Trophoblast cell (in vitro differentiated cells and primary cell): Measurements from ENCODE around the gene RNASEH2B.

Experiments
- DNase-seq, 2 donors: peaks; one replicate each; pipeline ENCODE4 v3.0.0-alpha.2; 2016
- H2AFZ ChIP-seq: 2 replicates; pipeline ENCODE4 v1.6.1; 2013; ENCODE audit warnings: low read length, moderate library complexity, mild to moderate bottlenecking; ENCODE audit not compliant: insufficient read depth, poor library complexity
- H2AK5ac ChIP-seq: 2 replicates; pipeline ENCODE4 v1.6.1; 2013; ENCODE audit warnings: mild to moderate bottlenecking, low read length
- H2BK120ac ChIP-seq: 2 replicates; pipeline ENCODE4 v1.6.1; 2013; ENCODE audit warnings: low read length, mild to moderate bottlenecking, moderate library complexity; ENCODE audit not compliant: insufficient read depth, poor library complexity
- H2BK12ac ChIP-seq: 2 replicates; pipeline ENCODE4 v1.6.1; 2013; ENCODE audit warnings: mild to moderate bottlenecking, low read length, moderate library complexity
- H2BK5ac ChIP-seq: 2 replicates; pipeline ENCODE4 v1.6.1; 2013; ENCODE audit warnings: low read length, low read depth, moderate library complexity, mild to moderate bottlenecking; ENCODE audit not compliant: poor library complexity
- H3K14ac ChIP-seq: 2 replicates; pipeline ENCODE4 v1.6.1; 2013; ENCODE audit warnings: mild to moderate bottlenecking, low read length
- H3K18ac ChIP-seq: 2 replicates; pipeline ENCODE4 v1.6.1; 2013; ENCODE audit warnings: mild to moderate bottlenecking, low read length
- H3K23ac ChIP-seq: 2 replicates; pipeline ENCODE4 v1.6.1; 2013; ENCODE audit warnings: low read length
- H3K27ac ChIP-seq: 2 replicates; pipeline ENCODE4 v1.5.1; 2013; ENCODE audit warnings: low read depth, mild to moderate bottlenecking, inconsistent platforms, low read length, moderate library complexity
- H3K27me3 ChIP-seq: 2 replicates; pipeline ENCODE4 v1.6.1; 2013; ENCODE audit warnings: inconsistent platforms, mild to moderate bottlenecking, low read length, moderate library complexity; ENCODE audit not compliant: insufficient read depth
- H3K36me3 ChIP-seq, 2 experiments: 1 replicate in 1 of 2; 2 replicates in 1 of 2; pipeline ENCODE4 v1.6.1; 2013; ENCODE audit warnings: low read length in 2 of 2, mild to moderate bottlenecking in 2 of 2, moderate library complexity in 1 of 2; ENCODE audit not compliant: insufficient read depth in 2 of 2, control insufficient read depth in 1 of 2
- H3K4ac ChIP-seq: 2 replicates; pipeline ENCODE4 v1.6.1; 2013; ENCODE audit warnings: low read depth, mild to moderate bottlenecking, low read length, moderate library complexity
- H3K4me1 ChIP-seq, 2 experiments: 1 replicate in 1 of 2; 2 replicates in 1 of 2; pipeline ENCODE4 v1.6.1; 2013; ENCODE audit warnings: low read length in 2 of 2, mild to moderate bottlenecking in 2 of 2, moderate library complexity in 1 of 2; ENCODE audit not compliant: insufficient read depth in 2 of 2, control insufficient read depth in 1 of 2
- H3K4me2 ChIP-seq: 2 replicates; pipeline ENCODE4 v1.6.1; 2013; ENCODE audit warnings: inconsistent platforms, mild to moderate bottlenecking, low read length, moderate library complexity
- H3K4me3 ChIP-seq: 2 replicates; pipeline ENCODE4 v1.5.1; 2013; ENCODE audit warnings: mild to moderate bottlenecking, low read depth, low read length, inconsistent platforms
- H3K79me1 ChIP-seq: one replicate; pipeline ENCODE4 v1.6.1; 2013; ENCODE audit warnings: low read length
- H3K79me2 ChIP-seq: 2 replicates; pipeline ENCODE4 v1.6.1; 2013; ENCODE audit warnings: low read length, mild to moderate bottlenecking; ENCODE audit not compliant: control insufficient read depth, insufficient read depth, poor library complexity
- H3K9ac ChIP-seq: 2 replicates; pipeline ENCODE4 v1.6.1; 2013; ENCODE audit warnings: mild to moderate bottlenecking, low read length
- H3K9me3 ChIP-seq: 2 replicates; pipeline ENCODE4 v1.6.1; 2013; ENCODE audit warnings: low read depth, mild to moderate bottlenecking, control low read depth, inconsistent platforms, low read length; ENCODE audit not compliant: insufficient read depth
- H4K12ac ChIP-seq: 2 replicates; pipeline ENCODE4 v1.6.1; 2013; ENCODE audit warnings: low read depth, mild to moderate bottlenecking, low read length, moderate library complexity
- H4K8ac ChIP-seq: 2 replicates; pipeline ENCODE4 v1.6.1; 2013; ENCODE audit warnings: low read depth, mild to moderate bottlenecking, low read length, moderate library complexity
- H4K91ac ChIP-seq: one replicate; pipeline ENCODE4 v1.6.1; 2013; ENCODE audit warnings: low read depth, mild to moderate bottlenecking, low read length, moderate library complexity
- WGBS: extraction: QIAGEN DNeasy Blood & Tissue Kit; methylation state at CpG from one replicate; pipeline ENCODE4 v1.1.7; 2013; ENCODE audit warnings: missing lambda C conversion rate; ENCODE audit not compliant: insufficient read length, insufficient coverage; ENCODE audit errors: extremely low coverage; 5-methylcytosine and 5-hydroxymethylcytosine counted together

RNASEH2B gene

DNA sequence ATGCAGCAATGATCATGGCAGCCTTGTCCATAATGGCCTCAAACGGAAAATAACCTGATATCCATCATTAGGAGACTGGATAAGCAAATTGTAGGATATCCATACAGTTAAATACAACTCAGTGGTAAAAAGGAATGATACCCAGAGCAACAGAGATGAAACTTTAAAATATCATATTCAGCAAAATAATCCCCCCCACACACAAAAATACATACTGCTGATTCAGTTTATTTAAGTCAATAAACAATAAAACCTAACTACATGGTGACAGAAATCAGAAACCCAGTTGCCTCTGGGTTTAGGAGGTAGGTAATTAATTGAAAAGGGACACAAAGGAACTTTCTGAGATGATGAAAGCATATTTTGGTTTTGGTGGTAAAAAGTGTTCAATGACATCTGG, 38.2 kb upstream of the RNASEH2B start:
- H3K14ac ChIP-seq, result no peak overlapping the region
- H3K4me2 ChIP-seq, result no peak overlapping the region
- no peak overlapping the region for H3K4ac ChIP-seq
- no peaks in the 10 kb centered on the region for H3K36me3 ChIP-seq
- H3K9me3 ChIP-seq, result no peaks in the 10 kb centered on the region
- WGBS, result no CpG with 5 or more reads among the region's 1 CpG
- H4K91ac ChIP-seq, result no peak overlapping the region
- no peak overlapping the region for H2BK120ac ChIP-seq
- no peak overlapping the region for H3K27ac ChIP-seq
- no peak overlapping the region for H2BK5ac ChIP-seq
- no peak for DNase-seq
- H3K79me2 ChIP-seq, result no peaks in the 10 kb centered on the region
- no peaks in the 10 kb centered on the region for H3K4me1 ChIP-seq
- no peak overlapping the region for H4K12ac ChIP-seq
- no peaks in the 10 kb centered on the region for H3K79me1 ChIP-seq
- H3K4me3 ChIP-seq, result no peak overlapping the region
- no peak overlapping the region for H2AK5ac ChIP-seq
- H2AFZ ChIP-seq, result no peak overlapping the region
- no peak overlapping the region for H4K8ac ChIP-seq
- no peak overlapping the region for H2BK12ac ChIP-seq
- no peak overlapping the region for H3K23ac ChIP-seq
- H3K27me3 ChIP-seq, result no peaks in the 10 kb centered on the region
- no peak overlapping the region for H3K9ac ChIP-seq
- H3K18ac ChIP-seq, result no peak overlapping the region

DNA sequence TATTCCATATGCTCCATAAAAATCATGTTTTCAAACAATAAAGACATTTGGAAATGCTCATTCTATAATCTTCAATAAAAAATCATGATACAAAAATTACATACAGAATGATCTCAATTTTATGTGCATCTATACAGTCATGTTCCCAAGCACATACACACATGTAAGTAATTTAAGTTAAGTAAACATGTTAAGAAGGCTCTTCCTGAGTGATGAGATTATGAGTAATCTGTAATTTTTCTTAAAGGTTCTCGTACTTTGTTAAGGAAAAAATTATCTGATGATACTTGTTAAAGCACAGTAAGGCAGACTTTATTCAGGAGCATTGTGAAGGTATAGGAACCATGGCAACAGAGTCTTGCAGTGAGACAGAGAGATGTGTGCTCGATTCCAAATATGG, 36.1 kb upstream of the RNASEH2B start:
- no peak overlapping the region for H2BK5ac ChIP-seq
- H3K4me1 ChIP-seq, result no peaks in the 10 kb centered on the region
- H3K18ac ChIP-seq, result no peak overlapping the region
- H3K9ac ChIP-seq, result no peak overlapping the region
- H2BK12ac ChIP-seq, result no peak overlapping the region
- H2AFZ ChIP-seq, result no peak overlapping the region
- no peak overlapping the region for H4K91ac ChIP-seq
- H2BK120ac ChIP-seq, result no peak overlapping the region
- no peak overlapping the region for H3K14ac ChIP-seq
- H3K23ac ChIP-seq, result no peak overlapping the region
- no peak overlapping the region for H4K8ac ChIP-seq
- H3K27ac ChIP-seq, result no peak overlapping the region
- no peaks in the 10 kb centered on the region for H3K79me1 ChIP-seq
- H3K4me2 ChIP-seq, result no peak overlapping the region
- H3K4me3 ChIP-seq, result no peak overlapping the region
- no peaks in the 10 kb centered on the region for H3K9me3 ChIP-seq
- H3K4ac ChIP-seq, result no peak overlapping the region
- no peaks in the 10 kb centered on the region for H3K27me3 ChIP-seq
- H3K36me3 ChIP-seq, result no peaks in the 10 kb centered on the region
- WGBS, result no CpG with 5 or more reads among the region's 2 CpGs
- no peaks in the 10 kb centered on the region for H3K79me2 ChIP-seq
- no peak overlapping the region for H2AK5ac ChIP-seq
- H4K12ac ChIP-seq, result no peak overlapping the region
- no peak for DNase-seq

GRCh38 chr13:50873991-50874390, 35.6 kb upstream of the RNASEH2B start:
- Histone ChIP-seq H2AFZ (no peak overlapping the region), H3K9ac (no peak overlapping the region), H3K23ac (no peak overlapping the region), H3K4me3 (no peak overlapping the region), H3K79me2 (no peaks in the 10 kb centered on the region), H3K27ac (no peak overlapping the region), H3K4ac (no peak overlapping the region), H2BK12ac (no peak overlapping the region), H4K12ac (no peak overlapping the region), H3K9me3 (no peaks in the 10 kb centered on the region), H4K91ac (no peak overlapping the region), H4K8ac (no peak overlapping the region), H3K4me2 (no peak overlapping the region), H2AK5ac (no peak overlapping the region), H3K14ac (no peak overlapping the region), H2BK5ac (no peak overlapping the region), H3K18ac (no peak overlapping the region), H3K79me1 (no peaks in the 10 kb centered on the region), H3K27me3 (no peaks in the 10 kb centered on the region), H2BK120ac (no peak overlapping the region), H3K36me3 (no peaks in the 10 kb centered on the region), H3K4me1 (no peaks in the 10 kb centered on the region)
- DNase-seq, result no peak
- WGBS, result no CpG with 5 or more reads among the region's 2 CpGs

- Histone ChIP-seq H3K4ac (no peak overlapping the region), H3K36me3 (no peaks in the 10 kb centered on the region), H3K79me2 (no peaks in the 10 kb centered on the region), H3K9ac (no peak overlapping the region), H3K9me3 (no peaks in the 10 kb centered on the region), H3K14ac (no peak overlapping the region), H3K79me1 (no peaks in the 10 kb centered on the region), H4K8ac (no peak overlapping the region), H3K18ac (no peak overlapping the region), H3K4me2 (no peak overlapping the region), H3K4me1 (no peaks in the 10 kb centered on the region), H2BK5ac (no peak overlapping the region), H3K4me3 (no peak overlapping the region), H3K27ac (no peak overlapping the region), H3K23ac (no peak overlapping the region), H2BK120ac (no peak overlapping the region), H4K91ac (no peak overlapping the region), H4K12ac (no peak overlapping the region), H2BK12ac (no peak overlapping the region), H3K27me3 (no peaks in the 10 kb centered on the region), H2AK5ac (no peak overlapping the region), H2AFZ (no peak overlapping the region)
- no CpG with 5 or more reads among the region's 5 CpGs for WGBS
- no peak for DNase-seq
These were observed 26.7 kb upstream of the RNASEH2B start for GRCh38 chr13:50882816-50883435.
